ENCODE measurements around the gene HRH2.

The HRH2 gene

DNA sequence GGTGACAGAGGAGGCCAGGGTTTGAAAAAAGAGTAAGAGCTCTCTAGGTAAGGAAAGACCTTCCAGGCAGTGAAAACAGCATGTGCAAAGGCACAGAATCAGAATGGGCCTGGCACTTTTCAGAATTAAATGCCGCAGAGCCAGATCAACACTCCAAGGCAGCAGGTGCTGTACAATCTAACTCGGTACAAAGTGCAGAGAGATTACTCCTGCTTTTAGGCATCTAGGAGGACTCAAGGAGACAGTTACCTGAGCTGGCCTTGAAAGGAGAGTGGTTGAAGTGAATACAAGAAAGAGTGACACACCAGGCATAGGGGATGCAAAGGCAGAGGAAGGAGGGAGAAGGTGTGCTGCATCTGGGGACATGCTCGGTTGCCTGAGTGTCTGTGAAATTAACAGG, 21.5 kb downstream of the HRH2 start:
- no peak for DNase-seq

DNA sequence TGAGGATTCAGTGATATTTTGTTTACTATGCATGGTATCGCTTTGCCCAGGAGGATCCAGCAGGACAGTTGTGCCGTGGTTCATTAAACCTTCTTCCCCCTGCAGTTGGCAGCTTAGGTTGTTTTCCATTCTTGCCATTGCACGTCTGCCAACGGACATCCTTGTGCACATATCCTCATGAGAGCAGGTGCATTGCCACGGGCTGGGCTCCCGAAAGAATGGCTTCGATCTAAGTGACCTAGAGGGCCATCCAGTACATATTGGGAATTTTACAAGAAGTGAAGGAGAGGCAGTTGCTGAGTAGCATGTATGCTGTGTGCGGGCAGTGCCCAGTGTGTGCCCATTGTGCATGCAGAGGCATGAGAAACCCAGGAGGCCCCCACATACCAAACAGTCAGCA, 22.1 kb downstream of the HRH2 start:
- no peak for DNase-seq

DNA sequence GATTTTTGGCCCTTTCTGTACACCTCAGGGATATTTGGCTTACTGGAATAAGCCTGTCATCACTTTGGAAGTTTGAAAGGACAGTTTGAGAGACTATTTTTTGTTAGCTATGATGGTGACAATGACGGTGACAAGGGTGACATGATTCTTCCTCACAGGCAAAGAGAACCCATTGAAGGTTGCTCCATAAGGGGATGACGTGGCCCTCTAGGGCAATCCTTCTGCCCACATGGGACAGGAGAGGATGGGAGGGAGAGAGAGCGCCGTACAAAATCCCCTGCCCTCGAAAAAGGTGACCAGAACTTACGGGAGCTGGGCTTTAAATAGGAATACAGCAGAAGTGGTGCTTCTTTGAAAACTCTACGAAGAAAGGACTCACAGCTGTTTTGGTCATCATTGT, 22.6 kb downstream of the HRH2 start:
- DNase-seq: no peak

DNA sequence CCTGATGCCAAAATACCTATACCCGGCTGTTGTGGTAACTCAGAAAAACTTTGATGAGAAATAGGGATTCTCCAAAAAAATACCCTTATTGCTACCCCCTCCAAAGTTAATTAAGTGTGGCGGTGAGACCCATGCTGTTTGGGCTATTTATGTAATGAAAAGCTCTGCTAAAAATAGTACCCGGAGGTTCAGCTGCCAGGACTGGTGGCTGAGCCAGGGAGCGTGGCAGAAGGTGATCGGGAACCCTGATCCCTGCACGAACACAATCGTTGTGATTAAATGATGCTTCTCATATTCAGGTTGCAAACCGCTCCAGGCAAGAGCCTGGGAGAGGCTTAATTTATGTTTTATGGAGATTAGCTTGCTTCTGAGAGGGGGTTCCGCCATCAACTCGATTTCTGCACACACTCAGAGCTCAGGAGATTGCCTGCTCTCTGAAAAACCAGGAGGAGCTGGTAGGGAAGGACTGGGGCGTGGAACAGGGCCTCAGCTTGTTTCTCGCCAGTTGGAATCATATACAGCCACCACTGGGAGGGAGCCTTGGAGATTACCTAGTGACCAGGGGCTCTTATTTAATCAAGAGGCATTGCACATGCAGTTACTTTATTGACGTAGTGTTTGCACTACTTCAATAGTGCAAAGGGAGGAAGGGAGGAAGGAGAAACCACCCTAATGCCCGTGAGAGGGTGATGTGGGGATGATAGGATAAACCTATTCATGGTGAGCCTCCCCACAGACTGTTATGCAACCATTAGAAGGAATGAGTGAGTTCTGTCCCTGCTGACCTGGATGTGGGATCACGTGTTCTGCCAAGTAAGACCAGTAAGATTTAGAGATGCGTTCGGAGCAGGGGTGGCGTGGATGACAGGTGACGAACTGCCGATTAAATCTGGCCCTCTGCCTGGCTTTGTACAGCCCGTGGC, 23.4 kb downstream of the HRH2 start:
- peak; percentile 13 for DNase-seq

DNA sequence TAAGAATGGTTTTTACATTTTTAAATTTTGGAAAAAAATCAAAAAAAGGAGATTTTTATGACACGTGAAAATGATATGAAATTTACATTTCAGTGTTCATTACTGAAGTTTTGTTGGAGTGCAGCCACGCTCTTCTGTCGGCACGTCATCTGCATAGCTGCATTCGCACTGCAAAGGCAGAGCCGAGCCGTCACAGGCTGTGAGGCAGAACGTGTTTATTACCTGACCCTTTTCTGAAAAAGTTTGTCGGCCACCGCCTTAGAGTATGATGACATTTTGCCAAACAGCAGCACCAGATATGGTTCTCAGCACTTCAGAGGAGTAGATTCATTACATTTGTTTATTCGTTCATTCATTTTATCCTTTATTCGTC, 24.1 kb downstream of the HRH2 start:
- no peak for DNase-seq

DNA sequence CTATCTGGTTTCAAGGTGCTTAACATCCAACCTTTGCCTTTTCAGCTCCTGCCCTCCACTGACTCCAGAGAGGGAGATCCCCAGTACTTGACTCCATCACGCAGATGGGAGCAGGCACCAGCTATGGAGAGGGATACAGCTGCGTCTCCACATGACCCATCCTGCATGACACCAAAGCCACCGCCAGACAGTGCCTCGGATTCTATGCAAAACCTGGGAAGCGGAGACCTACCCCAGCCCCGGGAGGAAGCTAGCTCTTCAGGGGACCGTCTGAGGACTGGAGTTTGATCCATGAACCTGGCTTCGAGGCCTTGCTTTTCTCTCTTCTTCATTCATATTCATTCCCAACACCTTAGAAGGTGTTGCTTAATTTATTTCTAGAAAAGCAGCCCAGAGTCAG, 24.8 kb downstream of the HRH2 start:
- DNase-seq: no peak

DNA sequence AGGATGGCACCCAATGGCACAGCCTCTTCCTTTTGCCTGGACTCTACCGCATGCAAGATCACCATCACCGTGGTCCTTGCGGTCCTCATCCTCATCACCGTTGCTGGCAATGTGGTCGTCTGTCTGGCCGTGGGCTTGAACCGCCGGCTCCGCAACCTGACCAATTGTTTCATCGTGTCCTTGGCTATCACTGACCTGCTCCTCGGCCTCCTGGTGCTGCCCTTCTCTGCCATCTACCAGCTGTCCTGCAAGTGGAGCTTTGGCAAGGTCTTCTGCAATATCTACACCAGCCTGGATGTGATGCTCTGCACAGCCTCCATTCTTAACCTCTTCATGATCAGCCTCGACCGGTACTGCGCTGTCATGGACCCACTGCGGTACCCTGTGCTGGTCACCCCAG, 25.4 kb downstream of the HRH2 start:
- no peak for DNase-seq

DNA sequence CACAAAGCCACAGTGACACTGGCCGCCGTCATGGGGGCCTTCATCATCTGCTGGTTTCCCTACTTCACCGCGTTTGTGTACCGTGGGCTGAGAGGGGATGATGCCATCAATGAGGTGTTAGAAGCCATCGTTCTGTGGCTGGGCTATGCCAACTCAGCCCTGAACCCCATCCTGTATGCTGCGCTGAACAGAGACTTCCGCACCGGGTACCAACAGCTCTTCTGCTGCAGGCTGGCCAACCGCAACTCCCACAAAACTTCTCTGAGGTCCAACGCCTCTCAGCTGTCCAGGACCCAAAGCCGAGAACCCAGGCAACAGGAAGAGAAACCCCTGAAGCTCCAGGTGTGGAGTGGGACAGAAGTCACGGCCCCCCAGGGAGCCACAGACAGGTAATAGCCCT, 26.1 kb downstream of the HRH2 start:
- no peak for DNase-seq

DNA sequence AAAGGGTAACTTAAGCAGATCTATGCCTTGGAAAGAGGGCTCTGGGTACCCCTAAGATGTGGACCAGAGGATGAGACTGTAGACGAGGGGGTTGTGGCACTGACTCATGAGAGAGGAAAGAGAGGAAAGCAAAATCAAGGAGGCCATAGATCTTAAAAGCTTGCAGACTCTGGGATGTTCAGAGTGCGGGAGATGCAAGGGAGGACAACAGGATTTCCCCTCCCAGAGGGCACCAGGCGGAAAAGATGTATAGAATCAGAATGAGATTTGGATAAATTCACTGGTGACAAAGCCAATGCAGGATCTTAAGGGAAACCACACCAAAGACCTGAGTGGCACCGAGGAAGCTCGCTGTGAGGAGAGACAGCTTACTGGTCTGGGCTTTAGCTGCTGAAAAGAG, 27.1 kb downstream of the HRH2 start:
- no peak for DNase-seq

DNA sequence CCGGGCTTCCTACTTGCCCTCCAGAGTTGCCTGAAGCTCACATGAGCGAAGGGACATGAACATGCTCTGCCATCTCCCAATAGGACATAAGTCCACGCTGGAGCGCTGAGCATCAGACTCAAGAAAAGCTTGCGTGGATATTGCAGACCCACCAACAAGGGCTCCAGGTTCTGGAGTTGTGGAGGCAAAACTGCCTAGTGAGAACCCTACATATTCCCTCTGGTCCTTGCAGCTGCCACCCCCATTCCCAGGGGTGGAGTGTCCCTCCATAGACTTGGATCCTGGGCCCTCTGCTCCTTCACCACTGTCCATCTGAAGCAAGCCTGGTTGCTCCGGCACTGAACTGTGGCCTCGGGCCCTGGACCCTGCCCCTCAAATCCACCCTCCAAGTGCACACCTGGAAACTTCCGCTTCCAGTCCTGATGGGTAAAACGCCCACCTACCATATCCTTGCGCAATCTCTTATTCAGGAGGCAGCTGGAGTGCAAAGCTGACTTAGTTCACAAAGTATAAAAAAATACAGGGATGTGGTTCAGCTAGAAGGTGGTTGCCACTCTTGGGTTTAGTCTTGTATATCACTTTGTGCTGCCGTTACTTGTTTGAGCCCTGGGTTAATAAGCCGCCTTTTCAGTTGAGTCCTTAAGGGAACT, 28.0 kb downstream of the HRH2 start:
- DNase-seq: no peak

DNA sequence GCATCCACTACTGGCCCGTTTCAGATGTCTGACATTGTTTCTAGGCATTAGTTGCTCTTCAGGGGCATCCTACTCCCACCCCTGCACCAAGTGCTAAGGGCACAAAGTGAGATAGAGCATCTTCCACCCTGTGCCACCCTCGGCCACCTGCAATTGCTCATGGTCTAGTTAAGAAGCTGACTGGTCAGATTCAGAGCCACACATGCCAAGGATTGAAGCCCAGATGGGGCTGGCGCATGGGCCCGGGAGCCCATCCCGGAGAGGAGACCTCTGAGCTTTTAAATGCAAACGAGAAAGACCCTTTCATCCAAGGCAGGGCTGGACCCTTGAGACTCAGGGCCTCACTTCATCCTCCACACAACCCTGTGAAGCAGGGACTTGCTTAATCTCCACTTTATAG, 28.5 kb downstream of the HRH2 start:
- DNase-seq: no peak

DNA sequence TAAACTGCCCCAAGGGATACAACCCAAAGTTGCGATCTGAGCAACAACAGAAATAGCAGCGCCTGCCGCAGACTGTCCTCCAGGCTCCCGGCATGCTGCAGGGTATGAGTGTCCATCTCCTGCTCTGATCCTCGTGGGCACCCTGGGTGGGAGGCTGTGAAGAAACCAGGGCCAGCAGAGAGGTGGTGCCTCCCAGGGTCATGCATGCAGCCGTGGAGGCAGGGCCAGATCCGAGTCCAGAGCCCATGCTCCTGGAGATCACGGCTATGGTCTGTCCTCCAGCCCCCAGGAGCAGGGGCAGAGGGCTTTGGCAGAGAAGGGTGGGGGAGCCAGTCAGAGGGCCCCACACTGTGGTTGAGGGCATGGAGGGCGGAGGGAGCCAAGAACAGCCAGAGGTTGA, 29.0 kb downstream of the HRH2 start:
- DNase-seq: no peak

DNA sequence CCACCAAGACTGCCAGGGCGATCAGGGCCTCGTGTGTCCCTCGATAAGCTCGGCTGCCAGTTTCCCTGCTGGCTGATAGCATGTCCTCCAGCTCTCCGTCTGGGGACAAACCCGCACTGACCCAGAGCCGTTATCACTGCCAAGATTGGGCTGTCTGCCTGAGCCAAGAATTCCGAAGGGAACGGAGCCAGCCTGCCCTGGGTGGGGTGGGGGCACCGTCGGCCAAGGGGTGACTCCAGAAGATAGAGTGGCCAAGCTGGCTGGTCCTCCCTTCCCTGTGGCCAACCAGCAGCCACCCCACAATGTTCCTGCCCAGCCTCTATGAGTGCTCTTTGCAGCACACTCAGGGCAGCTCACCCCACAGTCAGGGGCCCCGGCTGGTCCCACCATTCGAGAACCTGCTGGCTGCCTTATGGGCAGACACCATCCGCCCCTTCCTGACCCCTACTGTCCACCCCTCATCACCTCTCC, 29.4 kb downstream of the HRH2 start:
- DNase-seq: no peak

DNA sequence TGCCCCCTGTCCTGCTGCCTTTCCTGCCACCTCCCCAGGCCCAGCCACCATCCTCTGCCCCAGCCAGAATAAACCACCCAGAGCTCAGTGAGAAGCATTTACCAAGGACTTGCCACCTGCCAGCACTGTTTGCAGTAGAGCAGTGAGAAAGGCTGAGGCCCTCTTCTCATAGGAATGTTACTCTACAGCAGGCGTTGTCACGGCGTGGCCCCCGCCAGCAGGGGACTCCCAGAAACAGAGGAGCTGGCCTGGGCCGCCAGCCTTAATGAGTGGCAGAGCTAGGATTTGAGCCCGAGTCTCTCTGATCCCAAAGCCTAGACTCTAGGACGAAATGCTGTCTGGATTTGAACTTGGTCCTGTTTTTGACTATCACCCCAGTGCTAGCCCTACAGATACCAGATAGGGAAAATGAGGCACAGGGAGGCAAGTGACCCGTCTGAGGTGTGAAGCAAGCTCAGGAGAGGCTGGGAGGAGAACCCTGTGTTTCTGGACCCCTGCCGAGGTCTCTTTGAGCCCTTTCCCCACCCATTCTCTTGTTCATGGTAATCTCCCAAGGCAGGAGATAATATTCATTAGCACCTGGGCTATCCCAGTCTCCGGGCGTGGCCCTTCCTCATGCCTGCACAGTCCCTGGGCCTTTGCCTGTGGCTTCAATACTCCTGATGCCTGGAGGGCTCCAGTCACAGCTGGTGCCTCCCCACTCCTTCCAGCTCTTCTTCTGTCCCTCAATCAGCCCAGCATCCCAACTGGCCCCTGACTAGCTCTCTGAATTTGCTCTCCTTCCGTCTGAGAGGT, 30.7 kb downstream of the HRH2 start:
- no peak for DNase-seq

DNA sequence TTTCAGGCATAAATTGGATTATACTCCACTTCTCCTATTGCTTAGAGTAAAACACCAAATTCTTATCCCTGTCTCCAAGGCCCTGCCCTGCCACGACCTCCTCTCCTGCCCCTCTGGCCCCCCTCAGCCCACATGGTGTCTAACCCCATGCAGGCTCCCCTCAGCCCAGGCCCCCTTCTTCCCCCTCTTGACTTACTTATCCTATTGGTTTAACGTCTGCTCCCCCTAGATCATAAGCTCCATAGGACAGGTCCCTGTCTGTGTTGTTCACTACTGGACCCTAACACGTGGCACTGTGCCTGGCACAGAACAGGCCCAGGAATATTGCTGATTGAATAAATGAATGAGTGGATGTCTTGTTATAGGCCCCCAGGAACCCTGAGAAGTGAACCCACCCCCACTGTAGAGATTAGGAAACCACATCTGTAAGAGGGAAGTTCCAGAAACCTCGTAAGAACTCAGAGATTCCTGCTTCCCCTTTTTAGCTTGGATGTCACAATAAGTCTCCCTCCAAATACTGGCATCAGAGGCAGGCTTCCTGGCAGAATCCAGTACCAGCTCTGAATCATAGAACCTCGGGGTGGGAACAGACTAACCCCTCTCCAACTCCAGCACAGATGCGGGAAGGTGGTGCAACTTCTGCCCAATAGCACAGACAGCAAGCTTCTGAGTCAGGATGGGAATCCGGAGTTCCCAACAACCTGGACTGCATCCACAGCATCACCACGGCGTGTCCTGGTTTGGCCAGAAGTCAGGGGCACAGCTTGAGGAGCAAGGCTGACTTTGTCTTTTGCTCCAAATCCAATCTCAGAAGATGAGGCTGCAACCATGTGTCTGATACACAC, 31.5 kb downstream of the HRH2 start:
- no peak for DNase-seq

DNA sequence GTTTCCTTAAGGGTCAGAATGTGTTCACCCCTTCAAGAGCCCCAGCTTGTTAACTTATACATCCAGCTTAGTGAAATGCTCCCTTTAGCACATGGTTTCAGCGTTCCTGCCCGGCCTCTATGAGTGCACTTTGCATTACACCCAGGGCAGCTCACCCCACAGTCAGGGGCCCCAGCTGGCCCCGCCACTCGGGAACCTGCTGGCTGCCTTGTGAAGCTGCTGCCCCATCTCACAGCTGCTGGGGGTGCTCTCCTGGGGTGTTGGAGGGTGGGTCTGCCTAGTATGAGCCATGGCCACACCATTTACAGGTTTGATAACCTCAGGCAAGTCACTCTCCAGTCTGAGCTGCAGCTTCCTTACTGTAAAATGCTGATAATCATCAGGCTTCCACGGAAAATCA, 32.2 kb downstream of the HRH2 start:
- no peak for DNase-seq

DNA sequence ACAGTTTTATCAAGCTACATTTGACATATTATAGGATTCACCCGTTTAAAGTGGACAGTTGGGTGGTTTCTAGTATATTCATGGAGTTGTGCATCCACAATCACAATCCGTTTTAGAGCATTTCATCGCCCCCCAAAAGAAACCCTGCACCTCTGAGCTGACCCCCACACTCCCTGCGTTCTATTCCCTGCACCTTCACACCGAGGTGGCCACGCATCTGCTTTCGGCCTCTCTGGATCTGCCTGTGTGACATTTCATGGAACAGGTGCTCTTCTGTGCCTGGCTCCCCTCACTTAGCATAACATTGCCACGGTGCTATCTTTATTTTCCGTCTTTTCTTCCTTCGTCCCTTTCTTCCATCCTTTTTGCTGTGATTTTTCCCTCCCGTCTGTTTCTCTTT, 32.7 kb downstream of the HRH2 start:
- DNase-seq: no peak

DNA sequence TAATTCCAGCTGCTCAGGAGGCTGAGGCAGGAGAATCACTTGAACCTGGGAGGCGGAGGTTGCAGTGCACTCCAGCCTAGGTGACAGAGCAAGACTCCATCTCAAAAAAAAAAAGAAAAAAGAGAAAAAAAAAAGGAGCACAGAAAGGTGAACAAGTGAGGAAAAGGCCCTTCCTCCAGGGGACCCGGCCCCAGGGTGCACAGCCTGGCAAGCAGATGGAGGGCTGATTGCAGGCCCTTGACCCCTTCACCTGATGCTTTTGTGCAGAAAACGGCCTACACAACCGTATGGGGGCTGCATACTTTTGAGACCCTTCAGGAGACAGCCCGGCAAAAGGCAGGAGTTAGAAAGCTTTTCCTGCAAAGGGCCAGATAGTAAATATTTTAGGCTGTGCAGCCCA, 33.9 kb downstream of the HRH2 start:
- DNase-seq: no peak

DNA sequence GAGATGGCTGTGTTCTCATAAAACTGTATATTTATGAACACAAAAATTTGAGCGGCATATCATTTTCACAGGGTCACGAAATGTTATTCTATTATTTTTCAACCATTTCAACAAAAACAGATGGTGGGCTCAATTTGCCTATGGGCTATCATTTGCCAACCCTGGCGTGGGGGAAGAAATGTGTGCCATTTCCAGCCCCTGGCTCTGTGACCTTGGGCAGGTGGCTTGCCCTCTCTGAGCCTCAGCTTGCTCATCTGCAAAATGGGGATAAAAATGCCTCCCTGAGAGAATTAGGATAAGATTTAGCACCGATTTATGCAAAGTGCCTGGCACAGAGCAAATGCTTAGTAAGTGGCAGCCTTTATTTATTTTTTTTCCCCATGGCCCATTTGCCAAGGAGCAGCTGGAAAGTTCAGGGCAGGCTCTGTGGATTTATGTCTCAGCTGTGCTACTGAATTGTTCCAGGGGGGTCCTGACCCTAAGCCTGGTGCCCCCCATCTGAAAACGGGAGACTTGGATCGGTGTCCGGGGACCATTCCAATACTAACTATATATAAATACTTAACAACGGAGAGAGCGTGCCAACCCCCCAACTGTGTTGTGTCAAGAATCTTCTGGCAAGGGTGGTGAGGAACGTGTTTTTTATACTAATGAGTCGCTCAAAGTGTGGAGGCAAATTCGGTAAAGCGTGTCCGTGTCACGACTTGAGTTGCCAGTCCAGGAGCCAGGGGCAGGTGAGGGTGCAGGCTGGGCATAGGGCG, 34.5 kb downstream of the HRH2 start:
- no peak for DNase-seq

DNA sequence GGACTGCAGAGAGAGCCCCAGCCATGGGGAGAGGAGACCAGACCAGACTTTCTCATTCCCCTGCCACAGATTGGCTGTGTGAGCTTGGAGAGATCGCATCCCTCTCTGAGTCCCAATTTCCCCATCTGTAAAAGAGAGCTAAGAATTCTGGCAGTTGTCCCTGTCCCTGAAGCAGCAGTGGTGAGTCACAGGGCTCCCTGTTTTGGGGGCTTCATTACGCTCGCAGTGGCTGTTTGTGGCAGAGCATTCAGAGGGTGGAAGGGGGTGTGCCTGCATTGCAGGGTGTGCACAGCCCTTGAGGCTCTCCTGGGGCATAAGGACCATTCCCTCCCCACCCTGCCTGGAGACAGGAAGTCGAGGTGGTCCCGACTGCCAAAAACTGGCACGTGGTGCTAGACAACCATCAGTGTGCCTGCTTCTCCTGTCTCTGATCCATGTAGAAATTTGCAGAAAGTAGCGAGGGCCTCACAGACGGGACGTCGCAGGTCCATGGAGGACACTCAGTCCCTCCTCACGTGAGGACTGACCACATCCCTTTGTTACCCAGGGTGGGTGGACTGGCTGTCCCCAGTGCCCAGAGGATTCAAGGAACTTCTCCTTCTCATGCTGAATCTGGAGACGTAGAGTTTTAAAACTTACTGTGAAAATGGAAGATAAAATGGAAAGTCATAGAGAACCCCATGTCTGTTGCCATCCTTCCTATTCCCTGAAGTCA, 35.3 kb downstream of the HRH2 start:
- DNase-seq: no peak

DNA sequence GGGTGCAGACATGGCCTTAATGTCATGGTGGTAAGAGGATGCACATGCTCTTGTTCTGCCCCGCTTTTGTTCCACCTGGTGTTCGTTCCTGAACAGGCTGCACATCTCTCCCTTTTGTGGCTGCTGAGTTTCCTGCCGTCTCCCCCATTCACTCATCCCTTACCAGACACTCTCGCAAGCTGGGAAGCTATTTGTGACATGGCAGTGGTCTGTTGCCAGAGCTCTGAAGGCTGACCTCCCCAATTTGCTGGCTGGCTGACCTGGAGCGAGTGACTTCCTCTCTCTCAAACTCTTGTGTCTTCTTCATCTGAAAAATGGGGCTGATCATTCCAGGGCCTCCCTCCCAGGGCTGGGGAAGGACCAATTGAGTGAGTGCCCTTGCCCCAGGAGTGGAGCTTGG, 35.9 kb downstream of the HRH2 start:
- no peak for DNase-seq
